Subcutaneous adipose tissue (tissue), 4 donors: ENCODE results near the gene BPTF. TPM values are rescaled to one million over a fixed set of nuclear protein-coding genes. Genes with fewer than 3 reads are reported as not detected.

Source experiments
- total RNA-seq, 4 donors: library from RNA; depleted of rRNA; stranded (reverse); fragments of >200 nt; gene quantifications; one replicate each; pipeline ENCODE4 v1.1.0, GENCODE V29; 2016
- TF ChIP-seq, protein P1 (sequence below): fragments of 450-650 bp; IDR thresholded peaks from one replicate; pipeline ENCODE4 v1.5.1; 2016; ENCODE audit warnings: low read depth, mild to moderate bottlenecking, control low read depth, antibody characterized with exemption, moderate library complexity

Gene BPTF
- total RNA-seq, 4 donors from 2014 or later: 64.4 to 95.9 (median 77.5) TPM

- TF ChIP-seq, protein P1, sequence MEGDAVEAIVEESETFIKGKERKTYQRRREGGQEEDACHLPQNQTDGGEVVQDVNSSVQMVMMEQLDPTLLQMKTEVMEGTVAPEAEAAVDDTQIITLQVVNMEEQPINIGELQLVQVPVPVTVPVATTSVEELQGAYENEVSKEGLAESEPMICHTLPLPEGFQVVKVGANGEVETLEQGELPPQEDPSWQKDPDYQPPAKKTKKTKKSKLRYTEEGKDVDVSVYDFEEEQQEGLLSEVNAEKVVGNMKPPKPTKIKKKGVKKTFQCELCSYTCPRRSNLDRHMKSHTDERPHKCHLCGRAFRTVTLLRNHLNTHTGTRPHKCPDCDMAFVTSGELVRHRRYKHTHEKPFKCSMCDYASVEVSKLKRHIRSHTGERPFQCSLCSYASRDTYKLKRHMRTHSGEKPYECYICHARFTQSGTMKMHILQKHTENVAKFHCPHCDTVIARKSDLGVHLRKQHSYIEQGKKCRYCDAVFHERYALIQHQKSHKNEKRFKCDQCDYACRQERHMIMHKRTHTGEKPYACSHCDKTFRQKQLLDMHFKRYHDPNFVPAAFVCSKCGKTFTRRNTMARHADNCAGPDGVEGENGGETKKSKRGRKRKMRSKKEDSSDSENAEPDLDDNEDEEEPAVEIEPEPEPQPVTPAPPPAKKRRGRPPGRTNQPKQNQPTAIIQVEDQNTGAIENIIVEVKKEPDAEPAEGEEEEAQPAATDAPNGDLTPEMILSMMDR: no peak
Observed at GRCh38 chr17:67881083-67881482, 55.8 kb downstream of the BPTF start.

- TF ChIP-seq, protein P1: no peak
Observed at GRCh38 chr17:67884741-67885140, 59.4 kb downstream of the BPTF start.

GRCh38 chr17:67891481-67892119, 66.3 kb downstream of the BPTF start:
- TF ChIP-seq, protein P1: no peak

GRCh38 chr17:67902511-67903231, 77.4 kb downstream of the BPTF start:
- TF ChIP-seq, protein P1: no peak

DNA sequence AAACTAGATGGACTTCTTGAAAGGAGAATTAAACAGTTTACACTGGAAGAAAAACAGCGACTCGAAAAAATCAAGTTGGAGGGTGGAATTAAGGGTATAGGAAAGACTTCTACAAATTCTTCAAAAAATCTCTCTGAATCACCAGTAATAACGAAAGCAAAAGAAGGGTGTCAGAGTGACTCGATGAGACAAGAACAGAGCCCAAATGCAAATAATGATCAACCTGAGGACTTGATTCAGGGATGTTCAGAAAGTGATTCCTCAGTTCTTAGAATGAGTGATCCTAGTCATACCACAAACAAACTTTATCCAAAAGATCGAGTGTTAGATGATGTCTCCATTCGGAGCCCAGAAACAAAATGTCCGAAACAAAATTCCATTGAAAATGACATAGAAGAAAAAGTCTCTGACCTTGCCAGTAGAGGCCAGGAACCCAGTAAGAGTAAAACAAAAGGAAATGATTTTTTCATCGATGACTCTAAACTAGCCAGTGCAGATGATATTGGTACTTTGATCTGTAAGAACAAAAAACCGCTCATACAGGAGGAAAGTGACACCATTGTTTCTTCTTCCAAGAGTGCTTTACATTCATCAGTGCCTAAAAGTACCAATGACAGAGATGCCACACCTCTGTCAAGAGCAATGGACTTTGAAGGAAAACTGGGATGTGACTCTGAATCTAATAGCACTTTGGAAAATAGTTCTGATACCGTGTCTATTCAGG, 85.9 kb downstream of the BPTF start:
- TF ChIP-seq, protein P1: no peak

GRCh38 chr17:67912088-67912487, 86.8 kb downstream of the BPTF start:
- TF ChIP-seq, protein P1: no peak

GRCh38 chr17:67912656-67913055, 87.4 kb downstream of the BPTF start:
- TF ChIP-seq, protein P1: no peak
